DOHH2 (cell line): Measurements from ENCODE around the gene TGFBRAP1.

Experiments used
- H3F3A ChIP-seq: fragments of 200-600 bp; sonication (generic), shearing (Covaris generic); 2 replicates; pipeline ENCODE4 v1.6.0; 2016; ENCODE audit warnings: antibody characterized with exemption, mild to moderate bottlenecking; ENCODE audit not compliant: control insufficient read depth, insufficient read depth
- H3K27ac ChIP-seq: fragments of 200-600 bp; sonication (generic); 2 replicates; pipeline ENCODE4 v1.5.1; 2014; ENCODE audit warnings: low read depth, mild to moderate bottlenecking, low read length, moderate library complexity
- H3K27me3 ChIP-seq: fragments of 200-600 bp; sonication (generic); 2 replicates; pipeline ENCODE4 v1.6.1; 2014; ENCODE audit warnings: mild to moderate bottlenecking, low read length, mixed read lengths; ENCODE audit not compliant: control insufficient read depth
- H3K36me3 ChIP-seq: fragments of 200-600 bp; sonication (generic); 2 replicates; pipeline ENCODE4 v1.6.1; 2014; ENCODE audit warnings: mild to moderate bottlenecking, low read length, moderate library complexity, mixed read lengths; ENCODE audit not compliant: control insufficient read depth
- H3K4me1 ChIP-seq: fragments of 200-600 bp; sonication (generic); 2 replicates; pipeline ENCODE4 v1.6.1; 2014; ENCODE audit warnings: mild to moderate bottlenecking, low read length, mixed read lengths; ENCODE audit not compliant: control insufficient read depth
- H3K4me2 ChIP-seq: fragments of 200-600 bp; sonication (generic); 2 replicates; pipeline ENCODE4 v1.6.0; 2014; ENCODE audit warnings: mild to moderate bottlenecking, low read length, moderate library complexity
- H3K4me3 ChIP-seq: fragments of 200-600 bp; sonication (generic); 2 replicates; pipeline ENCODE4 v1.5.1; 2014; ENCODE audit warnings: mild to moderate bottlenecking, low read length, mixed read lengths
- H3K79me2 ChIP-seq: fragments of 200-600 bp; sonication (generic); 2 replicates; pipeline ENCODE4 v1.6.1; 2014; ENCODE audit warnings: mild to moderate bottlenecking, low read length, mixed read lengths; ENCODE audit not compliant: control insufficient read depth
- H3K9me2 ChIP-seq: fragments of 200-600 bp; sonication (generic); replicated peaks from 2 replicates; pipeline ENCODE4 v1.6.1; 2014; ENCODE audit warnings: mild to moderate bottlenecking, low read length, mixed read lengths; ENCODE audit not compliant: control insufficient read depth
- H3K9me3 ChIP-seq: fragments of 200-600 bp; sonication (generic); 2 replicates; pipeline ENCODE4 v1.6.1; 2014; ENCODE audit warnings: antibody characterized with exemption, low read length, mixed read lengths; ENCODE audit not compliant: control insufficient read depth, insufficient read depth
- H4K20me1 ChIP-seq: fragments of 200-600 bp; sonication (generic); 2 replicates; pipeline ENCODE4 v1.6.0; 2014; ENCODE audit warnings: low read depth, mild to moderate bottlenecking, antibody characterized with exemption, low read length, moderate library complexity; ENCODE audit not compliant: control insufficient read depth, insufficient read depth
- CTCF ChIP-seq: fragments of 200-600 bp; sonication (generic); IDR thresholded peaks from one replicate; pipeline ENCODE4 v1.5.1; 2014; ENCODE audit warnings: antibody characterized with exemption, mild to moderate bottlenecking, low read depth, low read length; ENCODE audit not compliant: poor library complexity, severe bottlenecking
- EZH2phosphoT487 ChIP-seq: fragments of 200-600 bp; sonication (generic); IDR thresholded peaks from 2 replicates; pipeline ENCODE4 v1.6.1; 2017; ENCODE audit warnings: borderline replicate concordance, mild to moderate bottlenecking, antibody characterized with exemption, low read length, moderate library complexity, mixed read lengths

Gene TGFBRAP1

GRCh38 chr2:105244451-105244850 is 85.1 kb downstream of the TGFBRAP1 start:
- H3K4me1 ChIP-seq, result no peaks in the 10 kb centered on the region
- no peak overlapping the region for H3K27ac ChIP-seq
- no peaks in the 10 kb centered on the region for H3K27me3 ChIP-seq
- no peaks in the 10 kb centered on the region for H3K79me2 ChIP-seq
- TF ChIP-seq CTCF (no peak), EZH2phosphoT487 (no peak)
- H3K9me2 ChIP-seq, result no peaks in the 10 kb centered on the region
- H3F3A ChIP-seq, result no peaks in the 10 kb centered on the region
- H3K9me3 ChIP-seq, result no peaks in the 10 kb centered on the region
- no peak overlapping the region for H3K4me3 ChIP-seq
- no peaks in the 10 kb centered on the region for H4K20me1 ChIP-seq
- no peak overlapping the region for H3K4me2 ChIP-seq
- H3K36me3 ChIP-seq, result no peaks in the 10 kb centered on the region

- H3K9me2 ChIP-seq, result no peaks in the 10 kb centered on the region
Measured at GRCh38 chr2:105243961-105244360, 85.6 kb downstream of the TGFBRAP1 start.

GRCh38 chr2:105242286-105242993 is 87.1 kb downstream of the TGFBRAP1 start:
- Histone ChIP-seq H3K79me2 (no peaks in the 10 kb centered on the region), H3K36me3 (no peaks in the 10 kb centered on the region), H3K9me3 (no peaks in the 10 kb centered on the region), H3K4me1 (peaks cover 7% of the 10 kb centered on the region), H3F3A (no peaks in the 10 kb centered on the region), H3K27me3 (no peaks in the 10 kb centered on the region), H4K20me1 (no peaks in the 10 kb centered on the region), H3K9me2 (no peaks in the 10 kb centered on the region), H3K4me2 (no peak overlapping the region), H3K27ac (no peak overlapping the region), H3K4me3 (no peak overlapping the region)
- TF ChIP-seq EZH2phosphoT487 (no peak), CTCF (no peak)

More at GRCh38 chr2:105243961-105244360, 85.6 kb downstream of the TGFBRAP1 start:
- Histone ChIP-seq H3K36me3 (no peaks in the 10 kb centered on the region), H3K9me3 (no peaks in the 10 kb centered on the region), H3K27ac (no peak overlapping the region), H3F3A (no peaks in the 10 kb centered on the region), H3K4me3 (no peak overlapping the region), H3K79me2 (no peaks in the 10 kb centered on the region), H3K27me3 (no peaks in the 10 kb centered on the region), H3K4me2 (no peak overlapping the region), H3K4me1 (no peaks in the 10 kb centered on the region), H4K20me1 (no peaks in the 10 kb centered on the region)
- no peak for TF ChIP-seq EZH2phosphoT487
- TF ChIP-seq CTCF, result peak; percentile 52
